H9 (cell line): ENCODE measurements around the gene CDH13. TPM values are rescaled to one million over a fixed set of nuclear protein-coding genes. Genes with fewer than 3 reads are reported as not detected.

Source experiments
- DNase-seq: peaks from one replicate; pipeline ENCODE4 v3.0.0-alpha.2; 2017
- H2AFZ ChIP-seq: one replicate; pipeline ENCODE4 v1.6.1; 2013; ENCODE audit warnings: mild to moderate bottlenecking, low read length, control low read depth, moderate library complexity
- H2AK5ac ChIP-seq: 2 replicates; pipeline ENCODE4 v1.6.1; 2013; ENCODE audit warnings: low read length, control low read depth, mixed read lengths; ENCODE audit not compliant: insufficient read length
- H2BK120ac ChIP-seq: one replicate; pipeline ENCODE4 v1.6.1; 2013; ENCODE audit warnings: low read depth, mild to moderate bottlenecking, low read length, control low read depth, inconsistent platforms; ENCODE audit not compliant: poor library complexity, severe bottlenecking
- H2BK12ac ChIP-seq: 2 replicates; pipeline ENCODE4 v1.6.1; 2013; ENCODE audit warnings: low read length, control low read depth, mixed read lengths, low read depth; ENCODE audit not compliant: insufficient read length
- H2BK15ac ChIP-seq: 2 replicates; pipeline ENCODE4 v1.6.1; 2013; ENCODE audit warnings: low read depth, low read length, control low read depth
- H2BK20ac ChIP-seq: one replicate; pipeline ENCODE4 v1.6.1; 2013; ENCODE audit warnings: low read depth, mild to moderate bottlenecking, low read length, control low read depth, inconsistent platforms; ENCODE audit not compliant: poor library complexity, severe bottlenecking
- H2BK5ac ChIP-seq: 2 replicates; pipeline ENCODE4 v1.6.1; 2013; ENCODE audit warnings: low read length, control low read depth, mixed read lengths; ENCODE audit not compliant: insufficient read length
- H3K14ac ChIP-seq: 2 replicates; pipeline ENCODE4 v1.6.1; 2013; ENCODE audit warnings: low read length, control low read depth; ENCODE audit not compliant: insufficient read depth
- H3K18ac ChIP-seq: 2 replicates; pipeline ENCODE4 v1.6.1; 2013; ENCODE audit warnings: low read depth, mild to moderate bottlenecking, mixed read lengths, low read length, control low read depth; ENCODE audit not compliant: insufficient read length
- H3K23ac ChIP-seq: 2 replicates; pipeline ENCODE4 v1.6.1; 2013; ENCODE audit warnings: low read length, control low read depth, mixed read lengths, low read depth; ENCODE audit not compliant: insufficient read length
- H3K23me2 ChIP-seq: 2 replicates; pipeline ENCODE4 v1.6.1; 2013; ENCODE audit warnings: low read depth, mild to moderate bottlenecking, mixed read lengths, low read length, control low read depth; ENCODE audit not compliant: insufficient read length, poor library complexity, severe bottlenecking
- H3K27ac ChIP-seq: 2 replicates; pipeline ENCODE4 v1.5.1; 2013; ENCODE audit warnings: low read length, control low read depth, mixed read lengths, low read depth; ENCODE audit not compliant: insufficient read length
- H3K27me3 ChIP-seq: 2 replicates; pipeline ENCODE4 v1.6.1; 2013; ENCODE audit warnings: low read length, control low read depth, inconsistent platforms; ENCODE audit not compliant: insufficient read depth
- H3K4ac ChIP-seq: 2 replicates; pipeline ENCODE4 v1.6.1; 2013; ENCODE audit warnings: low read depth, mild to moderate bottlenecking, control low read depth, inconsistent platforms, low read length, moderate library complexity
- H3K4me1 ChIP-seq: 2 replicates; pipeline ENCODE4 v1.6.1; 2013; ENCODE audit warnings: low read length, control low read depth, inconsistent platforms; ENCODE audit not compliant: insufficient read depth
- H3K4me2 ChIP-seq: 2 replicates; pipeline ENCODE4 v1.6.1; 2013; ENCODE audit warnings: low read length, control low read depth, mixed read lengths; ENCODE audit not compliant: insufficient read length, insufficient read depth
- H3K56ac ChIP-seq: 2 replicates; pipeline ENCODE4 v1.6.1; 2013; ENCODE audit warnings: low read depth, mild to moderate bottlenecking, mixed read lengths, low read length, control low read depth; ENCODE audit not compliant: insufficient read length
- H3K79me1 ChIP-seq: 2 replicates; pipeline ENCODE4 v1.6.1; 2013; ENCODE audit warnings: low read depth, mild to moderate bottlenecking, moderate library complexity, low read length, control low read depth, inconsistent platforms; ENCODE audit not compliant: insufficient read depth, poor library complexity, severe bottlenecking
- H3K79me2 ChIP-seq: 2 replicates; pipeline ENCODE4 v1.6.1; 2013; ENCODE audit warnings: low read length, control low read depth, inconsistent platforms; ENCODE audit not compliant: insufficient read depth
- H3K9ac ChIP-seq: 2 replicates; pipeline ENCODE4 v1.6.1; 2013; ENCODE audit warnings: low read length, control low read depth, mixed read lengths; ENCODE audit not compliant: insufficient read length; ENCODE audit errors: extremely low read depth
- H3K9me3 ChIP-seq: one replicate; pipeline ENCODE4 v1.6.1; 2013; ENCODE audit warnings: low read depth, low read length, inconsistent platforms; ENCODE audit not compliant: control insufficient read depth
- H3T11ph ChIP-seq: one replicate; pipeline ENCODE4 v1.6.1; 2013; ENCODE audit warnings: mild to moderate bottlenecking, low read length, control low read depth, inconsistent platforms
- H4K20me1 ChIP-seq: one replicate; pipeline ENCODE4 v1.6.1; 2013; ENCODE audit not compliant: control insufficient read depth, insufficient read length, insufficient read depth
- H4K5ac ChIP-seq: 2 replicates; pipeline ENCODE4 v1.6.1; 2013; ENCODE audit warnings: low read depth, mild to moderate bottlenecking, mixed read lengths, low read length, control low read depth; ENCODE audit not compliant: insufficient read length
- H4K8ac ChIP-seq: replicated peaks from 2 replicates; pipeline ENCODE4 v1.6.1; 2013; ENCODE audit warnings: low read length, control low read depth, mixed read lengths, low read depth; ENCODE audit not compliant: insufficient read length
- H4K91ac ChIP-seq: 2 replicates; pipeline ENCODE4 v1.6.1; 2013; ENCODE audit warnings: low read depth, mild to moderate bottlenecking, moderate library complexity, mixed read lengths, low read length, control low read depth; ENCODE audit not compliant: insufficient read length
- H3K27ac Mint-ChIP-seq, 3 experiments: 2 replicates in 2 of 3; 3 replicates in 1 of 3; pipeline ENCODE4 v1.8.0; 2020 to 2021; ENCODE audit warnings: mixed read lengths in 3 of 3, mild to moderate bottlenecking in 1 of 3, moderate library complexity in 1 of 3
- H3K27me3 Mint-ChIP-seq: 2 replicates; pipeline ENCODE4 v1.8.0; 2021; ENCODE audit warnings: low read depth, mild to moderate bottlenecking, moderate library complexity, mixed read lengths
- H3K36me3 Mint-ChIP-seq, 3 experiments: 2 replicates in 2 of 3; 3 replicates in 1 of 3; pipeline ENCODE4 v1.8.0; 2020 to 2021; ENCODE audit warnings: low read depth in 3 of 3, mixed read lengths in 3 of 3; ENCODE audit not compliant: insufficient read depth in 1 of 3
- H3K4me1 Mint-ChIP-seq, 2 experiments: 2 replicates each; pipeline ENCODE4 v1.8.0; 2020; ENCODE audit warnings: mixed read lengths in 2 of 2
- H3K4me3 Mint-ChIP-seq, 2 experiments: 2 replicates in 1 of 2; 3 replicates in 1 of 2; pipeline ENCODE4 v1.8.0; 2020 to 2021; ENCODE audit warnings: mild to moderate bottlenecking in 2 of 2, mixed read lengths in 2 of 2, moderate library complexity in 1 of 2
- H3K9me3 Mint-ChIP-seq, 2 experiments: 2 replicates in 1 of 2; 3 replicates in 1 of 2; pipeline ENCODE4 v1.8.0; 2020; ENCODE audit warnings: mild to moderate bottlenecking in 2 of 2, mixed read lengths in 2 of 2, moderate library complexity in 1 of 2
- WGBS: extraction: QIAGEN DNeasy Blood & Tissue Kit; methylation state at CpG from one replicate; pipeline ENCODE4 v1.1.7; 2013; ENCODE audit warnings: missing lambda C conversion rate, low lambda C conversion rate, mixed read lengths; ENCODE audit not compliant: insufficient read length; ENCODE audit errors: extremely low coverage; 5-methylcytosine and 5-hydroxymethylcytosine counted together
- total RNA-seq: library from RNA; stranded (reverse); gene quantifications from 2 replicates; pipeline ENCODE4 v1.2.1, GENCODE V29; 2021
- TF ChIP-seq, protein P1 (sequence below): fragments of 200-600 bp; sonication (generic); conservative IDR thresholded peaks from 3 replicates; pipeline ENCODE4 v1.8.0; 2021; ENCODE audit warnings: antibody characterized with exemption, mild to moderate bottlenecking

Gene CDH13
- total RNA-seq, 1 experiment from 2014 or later, result 1.5 TPM

- H4K8ac ChIP-seq, result no peak overlapping the region
- no peak overlapping the region for H3K4me2 ChIP-seq
- no peak overlapping the region for H3K4ac ChIP-seq
- H2BK120ac ChIP-seq, result no peak overlapping the region
- no peaks in the 10 kb centered on the region for H3K9me3 ChIP-seq
- no peaks in the 10 kb centered on the region for H3K23me2 ChIP-seq
- H3K9me3 Mint-ChIP-seq, result no peaks in the 10 kb centered on the region; a peak in 1 of 5 replicates
- no peak overlapping the region for H2AK5ac ChIP-seq
- no peak overlapping the region for H3K18ac ChIP-seq
- no peak overlapping the region for H3K23ac ChIP-seq
- no peak overlapping the region for H3K56ac ChIP-seq
- H3K4me1 ChIP-seq, result no peaks in the 10 kb centered on the region
- no peaks in the 10 kb centered on the region for H3K27me3 Mint-ChIP-seq
- no peak overlapping the region for H2BK5ac ChIP-seq
- H3T11ph ChIP-seq, result no peak overlapping the region
- H3K27ac Mint-ChIP-seq, result no peak overlapping the region
- TF ChIP-seq, protein P1, sequence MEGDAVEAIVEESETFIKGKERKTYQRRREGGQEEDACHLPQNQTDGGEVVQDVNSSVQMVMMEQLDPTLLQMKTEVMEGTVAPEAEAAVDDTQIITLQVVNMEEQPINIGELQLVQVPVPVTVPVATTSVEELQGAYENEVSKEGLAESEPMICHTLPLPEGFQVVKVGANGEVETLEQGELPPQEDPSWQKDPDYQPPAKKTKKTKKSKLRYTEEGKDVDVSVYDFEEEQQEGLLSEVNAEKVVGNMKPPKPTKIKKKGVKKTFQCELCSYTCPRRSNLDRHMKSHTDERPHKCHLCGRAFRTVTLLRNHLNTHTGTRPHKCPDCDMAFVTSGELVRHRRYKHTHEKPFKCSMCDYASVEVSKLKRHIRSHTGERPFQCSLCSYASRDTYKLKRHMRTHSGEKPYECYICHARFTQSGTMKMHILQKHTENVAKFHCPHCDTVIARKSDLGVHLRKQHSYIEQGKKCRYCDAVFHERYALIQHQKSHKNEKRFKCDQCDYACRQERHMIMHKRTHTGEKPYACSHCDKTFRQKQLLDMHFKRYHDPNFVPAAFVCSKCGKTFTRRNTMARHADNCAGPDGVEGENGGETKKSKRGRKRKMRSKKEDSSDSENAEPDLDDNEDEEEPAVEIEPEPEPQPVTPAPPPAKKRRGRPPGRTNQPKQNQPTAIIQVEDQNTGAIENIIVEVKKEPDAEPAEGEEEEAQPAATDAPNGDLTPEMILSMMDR, result no peak
- H2AFZ ChIP-seq, result no peak overlapping the region
- H3K27ac ChIP-seq, result no peak overlapping the region
- H3K79me2 ChIP-seq, result no peaks in the 10 kb centered on the region
- no peaks in the 10 kb centered on the region for H4K20me1 ChIP-seq
- peaks cover 0 to under 1% of the 10 kb centered on the region in 2 experiments; a peak in 1 of 4 replicates for H3K4me1 Mint-ChIP-seq
- no peak overlapping the region for H2BK12ac ChIP-seq
- no peak overlapping the region for H4K91ac ChIP-seq
- no peaks in the 10 kb centered on the region for H3K79me1 ChIP-seq
- H3K27me3 ChIP-seq, result no peaks in the 10 kb centered on the region
- no peak overlapping the region for H3K4me3 Mint-ChIP-seq
- no peak overlapping the region for H2BK20ac ChIP-seq
- no peak overlapping the region for H3K14ac ChIP-seq
- no peak overlapping the region for H2BK15ac ChIP-seq
- H3K9ac ChIP-seq, result no peak overlapping the region
- no peak for DNase-seq
- WGBS, result no CpG with 5 or more reads among the region's 6 CpGs
- no peak overlapping the region for H4K5ac ChIP-seq
- H3K36me3 Mint-ChIP-seq, result no peaks in the 10 kb centered on the region
These were observed 372.9 kb downstream of the CDH13 start for GRCh38 chr16:82999711-83000110.
